GM12878 (cell line): ENCODE data around the gene NLN. TPM values are rescaled to one million over a fixed set of nuclear protein-coding genes. Genes with fewer than 3 reads are reported as not detected.
A peak's percentile ranks its signal among the peaks of the same experiment; 100 is the strongest.

ENCODE experiments used
- ATAC-seq: fragments of 200-7000 bp; cut with Tn5 transposase; 3 replicates; pipeline ENCODE4 v1.9.1; 2020; ENCODE audit warnings: mild to moderate bottlenecking, moderate library complexity
- BruUV-seq: library from RNA; stranded (reverse); fragments of 400-500 nt; replicated peaks from 2 replicates; lab custom pipeline; 2021; lab: Mats Ljungman, UMichigan
- CTCF ChIA-PET: fragments of 300-600 bp; sonication (Branson Sonifier 250); formaldehyde crosslinking; extraction: SDS; loops from one replicate; lab custom pipeline; 2021; ENCODE audit warnings: inconsistent platforms; lab: Yijun Ruan, JAX
- POLR2A ChIA-PET: fragments of 350-600 bp; formaldehyde crosslinking; extraction: SDS; loops from one replicate; lab custom pipeline; 2021; ENCODE audit warnings: inconsistent platforms; lab: Charles Lee
- RAD21 ChIA-PET: fragments of 300-600 bp; sonication (Branson Sonifier 250); formaldehyde crosslinking; loops from one replicate; lab custom pipeline; 2023; ENCODE audit warnings: antibody characterized with exemption; ENCODE audit not compliant: unreplicated experiment; lab: Charles Lee
- SMC1A ChIA-PET: fragments of 300-600 bp; sonication (Branson Sonifier 250); formaldehyde crosslinking; loops from one replicate; lab custom pipeline; 2023; ENCODE audit not compliant: unreplicated experiment, uncharacterized antibody; lab: Charles Lee
- DNase-seq: peaks from one replicate; pipeline ENCODE4 v3.0.0-alpha.2; 2011; ENCODE audit warnings: low read depth, low spot score
- FAIRE-seq: peaks from 3 replicates; lab custom pipeline; 2011; peaks lifted over from hg19 to GRCh38; lab: Jason Lieb, UNC
- H2AFZ ChIP-seq: 2 replicates; pipeline ENCODE4 v1.6.0; 2011; ENCODE audit warnings: low read depth, low read length, control low read depth; ENCODE audit not compliant: control insufficient read depth
- H3K27ac ChIP-seq: 2 replicates; pipeline ENCODE4 v1.5.1; 2011; ENCODE audit warnings: control low read depth; ENCODE audit not compliant: control insufficient read depth, insufficient read depth
- H3K27me3 ChIP-seq, 2 experiments: replicated peaks in 1 of 2; 2 replicates each; pipeline versions ENCODE4 v1.6.0 to v1.6.1; 2011; ENCODE audit warnings: low read length in 1 of 2; ENCODE audit not compliant: control insufficient read depth in 2 of 2, insufficient read depth in 2 of 2
- H3K36me3 ChIP-seq, 2 experiments: 2 replicates each; pipeline ENCODE4 v1.5.1; 2011; ENCODE audit warnings: low read length in 1 of 2; ENCODE audit not compliant: control insufficient read depth in 2 of 2, insufficient read depth in 2 of 2
- H3K4me1 ChIP-seq: 2 replicates; pipeline ENCODE4 v1.6.1; 2011; ENCODE audit warnings: mild to moderate bottlenecking, low read length, moderate library complexity, mixed read lengths; ENCODE audit not compliant: control insufficient read depth, insufficient read depth
- H3K4me2 ChIP-seq: 2 replicates; pipeline ENCODE4 v1.6.0; 2011; ENCODE audit warnings: control low read depth; ENCODE audit not compliant: control insufficient read depth, insufficient read depth
- H3K4me3 ChIP-seq: fragments of 200-600 bp; sonication (generic); 2 replicates; pipeline ENCODE4 v1.5.1; 2016
- H3K79me2 ChIP-seq: 2 replicates; pipeline ENCODE4 v1.6.0; 2011; ENCODE audit warnings: low read length; ENCODE audit not compliant: control insufficient read depth, insufficient read depth
- H3K9ac ChIP-seq: 2 replicates; pipeline ENCODE4 v1.8.0; 2011; ENCODE audit warnings: low read length, control low read depth, mixed read lengths; ENCODE audit not compliant: control insufficient read depth, insufficient read depth
- H3K9me3 ChIP-seq: replicated peaks from 3 replicates; pipeline ENCODE4 v1.5.1; 2011; ENCODE audit warnings: mild to moderate bottlenecking, low read length; ENCODE audit not compliant: control insufficient read depth, insufficient read depth
- H4K20me1 ChIP-seq: 2 replicates; pipeline ENCODE4 v1.6.0; 2011; ENCODE audit not compliant: control insufficient read depth, insufficient read depth
- BCL11A ChIP-seq: IDR thresholded peaks from 2 replicates; pipeline ENCODE4 v1.6.1; 2011; ENCODE audit warnings: low read depth, low read length
- CBX5 ChIP-seq: sonication (generic); IDR thresholded peaks from 2 replicates; pipeline ENCODE4 v1.6.1; 2016; ENCODE audit warnings: low read depth, moderate library complexity, mild to moderate bottlenecking, inconsistent platforms
- CREB1 ChIP-seq: IDR thresholded peaks from 2 replicates; pipeline ENCODE4 v1.6.1; 2012; ENCODE audit warnings: low read depth, mild to moderate bottlenecking, inconsistent platforms
- CUX1 ChIP-seq: IDR thresholded peaks from 2 replicates; pipeline ENCODE4 v1.6.1; 2012; ENCODE audit warnings: improper control_type of control experiment, low read depth, low read length; ENCODE audit not compliant: insufficient replicate concordance
- MEF2B ChIP-seq: fragments of 450-650 bp; IDR thresholded peaks from 2 replicates; pipeline ENCODE4 v1.6.1; 2018; ENCODE audit warnings: mild to moderate bottlenecking, moderate library complexity; ENCODE audit not compliant: partially characterized antibody, poor library complexity, severe bottlenecking
- MXI1 ChIP-seq: fragments of 150-350 bp; IDR thresholded peaks from 2 replicates; pipeline ENCODE4 v1.6.1; 2011; ENCODE audit warnings: low read depth, mild to moderate bottlenecking, inconsistent platforms, low read length, improper control_type of control experiment
- NFYA ChIP-seq: IDR thresholded peaks from 2 replicates; pipeline ENCODE4 v1.6.1; 2011; ENCODE audit warnings: low read depth, mild to moderate bottlenecking, low read length, improper control_type of control experiment, borderline replicate concordance
- RBBP5 ChIP-seq: fragments of 200-600 bp; sonication (generic); conservative IDR thresholded peaks from 2 replicates; pipeline ENCODE4 v1.6.1; 2016
- SRF ChIP-seq, 2 experiments: IDR thresholded peaks; 2 replicates each; pipeline ENCODE4 v1.6.1; 2011; ENCODE audit warnings: low read depth in 2 of 2, low read length in 2 of 2, mild to moderate bottlenecking in 1 of 2, moderate library complexity in 1 of 2
- WGBS: methylation state at CpG from one replicate; pipeline ENCODE4 v1.1.6; 2016; ENCODE audit warnings: low lambda C conversion rate; ENCODE audit not compliant: insufficient replicate concordance, insufficient coverage; ENCODE audit errors: missing lambda C conversion rate; 5-methylcytosine and 5-hydroxymethylcytosine counted together
- in situ Hi-C: fragments of 300-500 bp; cut with MboI; formaldehyde crosslinking; loops from 9 replicates; pipeline ENCODE4 v1.14.3; 2018; ENCODE audit warnings: mixed read lengths
- intact Hi-C: fragments of 100-400 bp; cut with micrococcal nuclease; formaldehyde crosslinking; loops from one replicate; pipeline ENCODE4 v1.14.2; 2022; ENCODE audit not compliant: unreplicated experiment
- polyA plus RNA-seq, 11 experiments: library from polyadenylated mRNA; depleted of rRNA in 4 of 11; unstranded in 6 of 11; stranded (reverse) in 5 of 11; fragments of >200 nt; fragmentation: Nextera tagmentation in 4 of 11; fragmentation: Illumina TruSeq in 1 of 11; extraction: Ambion mirVana in 4 of 11; extraction: Trizol in 1 of 11; gene quantifications; 1 replicate in 1 of 11; 2 replicates in 10 of 11; pipeline versions ENCODE4 v1.2.1 to v1.2.3, GENCODE V29; 2011 to 2016; ENCODE audit warnings: inconsistent platforms in 2 of 11, missing spikeins in 2 of 11, low read depth in 1 of 11
- total RNA-seq, 4 experiments: library from RNA; depleted of rRNA in 3 of 4; stranded (reverse); fragments of >200 nt in 3 of 4; fragmentation: Illumina TruSeq in 1 of 4; extraction: Trizol in 1 of 4; gene quantifications; 2 replicates each; pipeline versions ENCODE4 v1.2.1 to v1.2.3, GENCODE V29; 2013 to 2021
- TF ChIP-seq, protein P1 (sequence below): IDR thresholded peaks from 2 replicates; pipeline ENCODE4 v1.6.1; 2012; ENCODE audit warnings: mild to moderate bottlenecking, low read depth, low read length
- TF ChIP-seq, protein P2 (sequence below): fragments of 450-650 bp; IDR thresholded peaks from 2 replicates; pipeline ENCODE4 v1.6.1; 2018; ENCODE audit warnings: mild to moderate bottlenecking, low read depth, moderate library complexity; ENCODE audit not compliant: partially characterized antibody

The NLN gene
- total and polyA plus RNA-seq, 10 of the 15 experiments (the other 5 are each of a cell fraction or from before 2014, with no cell fraction given), result 6.8 to 56.9 (median 33.3) TPM

GRCh38 chr5:65805089-65805488 lies 83.1 kb downstream of the NLN start:
- H3K4me3 ChIP-seq, result no peak overlapping the region
- ChIA-PET CTCF (interaction anchor here (1.1 kb wide), 1 partner anchor 14 kb away, joined by 3 read pairs; no protein-coding TSS in a partner anchor), RAD21 (no interaction called here), SMC1A (interaction anchor here (1.1 to 1.6 kb wide), 3 partner anchors 9 to 19 kb away, joined by 3 to 7 read pairs (median 4); no protein-coding TSS in a partner anchor), POLR2A (no interaction called here)
- H2AFZ ChIP-seq, result no peak overlapping the region
- peak; percentile 7 for FAIRE-seq
- H3K79me2 ChIP-seq, result no peaks in the 10 kb centered on the region
- in situ Hi-C loops (no loop called here), intact Hi-C loops (no loop called here)
- BruUV-seq, result no TSS peak
- H3K9me3 ChIP-seq, result peaks cover 11% of the 10 kb centered on the region; the same call in 2 of the 3 replicates
- no peak overlapping the region for H3K27ac ChIP-seq
- WGBS, result 98% methylated on average over 2 of the region's 2 CpGs
- H3K4me1 ChIP-seq, result no peaks in the 10 kb centered on the region
- H4K20me1 ChIP-seq, result no peaks in the 10 kb centered on the region
- no peak for ATAC-seq
- no peak overlapping the region for H3K4me2 ChIP-seq
- H3K9ac ChIP-seq, result no peak overlapping the region
- DNase-seq, result no peak
- no peaks in the 10 kb centered on the region for H3K27me3 ChIP-seq
- H3K36me3 ChIP-seq, result peaks cover 0 to 3% of the 10 kb centered on the region in 2 experiments; a peak in 1 of 4 replicates
- TF ChIP-seq MEF2B (no peak), RBBP5 (no peak), CREB1 (no peak), MXI1 (no peak), CUX1 (no peak), SRF (IDR thresholded peaks at IDR 0.05; ENCODE audit: low read depth in 2 of 2, low read length in 2 of 2) (no peak), CBX5 (no peak), NFYA (no peak), BCL11A (no peak)
- TF ChIP-seq, protein P1, sequence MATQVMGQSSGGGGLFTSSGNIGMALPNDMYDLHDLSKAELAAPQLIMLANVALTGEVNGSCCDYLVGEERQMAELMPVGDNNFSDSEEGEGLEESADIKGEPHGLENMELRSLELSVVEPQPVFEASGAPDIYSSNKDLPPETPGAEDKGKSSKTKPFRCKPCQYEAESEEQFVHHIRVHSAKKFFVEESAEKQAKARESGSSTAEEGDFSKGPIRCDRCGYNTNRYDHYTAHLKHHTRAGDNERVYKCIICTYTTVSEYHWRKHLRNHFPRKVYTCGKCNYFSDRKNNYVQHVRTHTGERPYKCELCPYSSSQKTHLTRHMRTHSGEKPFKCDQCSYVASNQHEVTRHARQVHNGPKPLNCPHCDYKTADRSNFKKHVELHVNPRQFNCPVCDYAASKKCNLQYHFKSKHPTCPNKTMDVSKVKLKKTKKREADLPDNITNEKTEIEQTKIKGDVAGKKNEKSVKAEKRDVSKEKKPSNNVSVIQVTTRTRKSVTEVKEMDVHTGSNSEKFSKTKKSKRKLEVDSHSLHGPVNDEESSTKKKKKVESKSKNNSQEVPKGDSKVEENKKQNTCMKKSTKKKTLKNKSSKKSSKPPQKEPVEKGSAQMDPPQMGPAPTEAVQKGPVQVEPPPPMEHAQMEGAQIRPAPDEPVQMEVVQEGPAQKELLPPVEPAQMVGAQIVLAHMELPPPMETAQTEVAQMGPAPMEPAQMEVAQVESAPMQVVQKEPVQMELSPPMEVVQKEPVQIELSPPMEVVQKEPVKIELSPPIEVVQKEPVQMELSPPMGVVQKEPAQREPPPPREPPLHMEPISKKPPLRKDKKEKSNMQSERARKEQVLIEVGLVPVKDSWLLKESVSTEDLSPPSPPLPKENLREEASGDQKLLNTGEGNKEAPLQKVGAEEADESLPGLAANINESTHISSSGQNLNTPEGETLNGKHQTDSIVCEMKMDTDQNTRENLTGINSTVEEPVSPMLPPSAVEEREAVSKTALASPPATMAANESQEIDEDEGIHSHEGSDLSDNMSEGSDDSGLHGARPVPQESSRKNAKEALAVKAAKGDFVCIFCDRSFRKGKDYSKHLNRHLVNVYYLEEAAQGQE, result no peak
- TF ChIP-seq, protein P2, sequence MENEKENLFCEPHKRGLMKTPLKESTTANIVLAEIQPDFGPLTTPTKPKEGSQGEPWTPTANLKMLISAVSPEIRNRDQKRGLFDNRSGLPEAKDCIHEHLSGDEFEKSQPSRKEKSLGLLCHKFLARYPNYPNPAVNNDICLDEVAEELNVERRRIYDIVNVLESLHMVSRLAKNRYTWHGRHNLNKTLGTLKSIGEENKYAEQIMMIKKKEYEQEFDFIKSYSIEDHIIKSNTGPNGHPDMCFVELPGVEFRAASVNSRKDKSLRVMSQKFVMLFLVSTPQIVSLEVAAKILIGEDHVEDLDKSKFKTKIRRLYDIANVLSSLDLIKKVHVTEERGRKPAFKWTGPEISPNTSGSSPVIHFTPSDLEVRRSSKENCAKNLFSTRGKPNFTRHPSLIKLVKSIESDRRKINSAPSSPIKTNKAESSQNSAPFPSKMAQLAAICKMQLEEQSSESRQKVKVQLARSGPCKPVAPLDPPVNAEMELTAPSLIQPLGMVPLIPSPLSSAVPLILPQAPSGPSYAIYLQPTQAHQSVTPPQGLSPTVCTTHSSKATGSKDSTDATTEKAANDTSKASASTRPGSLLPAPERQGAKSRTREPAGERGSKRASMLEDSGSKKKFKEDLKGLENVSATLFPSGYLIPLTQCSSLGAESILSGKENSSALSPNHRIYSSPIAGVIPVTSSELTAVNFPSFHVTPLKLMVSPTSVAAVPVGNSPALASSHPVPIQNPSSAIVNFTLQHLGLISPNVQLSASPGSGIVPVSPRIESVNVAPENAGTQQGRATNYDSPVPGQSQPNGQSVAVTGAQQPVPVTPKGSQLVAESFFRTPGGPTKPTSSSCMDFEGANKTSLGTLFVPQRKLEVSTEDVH, result no peak
